DMS153 treated with DMSO at 0.1 percent for 48 hours (cell line): ENCODE results near the gene ST3GAL3.

Experiments used
- DNase-seq: peaks from one replicate; lab custom pipeline; 2025; ENCODE audit not compliant: unreplicated experiment; lab: John Stamatoyannopoulos, UW

The ST3GAL3 gene

DNA sequence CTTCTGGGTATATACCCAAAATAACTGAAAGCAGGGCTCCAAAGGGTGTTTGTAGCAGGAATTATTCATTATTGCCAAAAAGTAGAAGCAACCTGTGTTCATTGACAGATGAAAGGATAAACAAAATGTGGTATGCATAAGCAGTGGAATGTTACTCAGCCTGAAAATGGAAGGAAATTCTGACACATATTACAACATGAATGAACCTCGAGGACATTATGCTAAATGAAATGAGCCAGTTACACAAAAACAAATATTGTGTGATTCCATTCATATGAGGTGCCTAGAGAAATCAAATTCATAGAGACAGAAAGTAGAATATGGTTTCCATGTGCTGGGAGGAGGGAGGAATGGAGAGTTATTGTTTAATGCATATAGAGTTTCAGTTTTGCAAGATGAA lies 140.0 kb downstream of the ST3GAL3 start:
- no peak for DNase-seq

DNA sequence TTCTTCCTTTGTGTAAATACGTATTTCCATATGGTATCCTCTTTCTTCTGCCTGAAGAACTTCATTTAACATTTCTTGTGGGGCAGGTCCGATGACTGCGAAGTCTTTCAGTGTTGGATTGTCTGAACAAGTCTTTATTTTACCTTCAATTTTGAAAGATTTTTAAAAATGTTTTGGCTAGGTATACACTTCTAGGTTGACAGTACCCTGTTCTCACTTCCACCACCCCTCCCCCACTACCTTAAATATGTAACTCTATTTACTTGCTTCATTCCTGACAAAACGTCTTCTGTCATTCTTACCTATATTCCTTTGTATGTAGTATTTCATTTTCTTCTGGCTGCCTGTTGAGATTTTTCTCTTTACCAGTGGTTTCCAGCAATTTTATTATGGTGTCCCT lies 140.5 kb downstream of the ST3GAL3 start:
- DNase-seq, result no peak

- DNase-seq, result no peak
Observed at GRCh38 chr1:43849670-43850069, 142.3 kb downstream of the ST3GAL3 start.

DNA sequence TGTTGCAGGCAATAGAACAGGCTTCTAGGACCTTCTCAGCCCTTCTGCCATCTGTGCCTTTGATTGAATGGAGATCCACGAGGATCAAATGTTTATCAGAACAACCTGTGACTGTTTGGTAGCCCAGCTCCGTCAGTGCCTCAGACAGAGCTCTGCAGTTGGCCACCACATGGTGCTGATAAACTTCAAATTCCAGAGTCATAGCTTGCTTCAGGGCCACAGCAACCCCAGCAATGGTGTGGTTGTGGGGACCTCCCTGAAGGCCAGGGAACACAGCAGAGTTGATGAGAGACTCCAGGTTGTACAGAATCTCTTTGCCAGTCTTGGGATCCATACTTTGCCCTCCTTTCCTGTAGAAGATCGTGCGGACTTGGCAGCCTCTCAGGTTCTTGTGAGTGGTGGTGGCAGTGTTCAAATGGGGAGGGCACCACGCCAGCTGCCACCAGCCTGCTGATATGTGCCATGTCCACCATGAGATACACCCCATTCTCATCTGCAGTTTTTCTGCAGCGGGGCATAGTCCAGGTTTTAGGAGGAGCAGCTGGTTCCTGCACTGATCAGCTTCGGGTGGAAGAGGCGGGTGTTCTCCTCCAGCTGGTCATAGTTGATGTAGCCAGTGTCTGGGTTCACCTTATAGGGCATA lies 143.4 kb downstream of the ST3GAL3 start:
- no peak for DNase-seq

DNA sequence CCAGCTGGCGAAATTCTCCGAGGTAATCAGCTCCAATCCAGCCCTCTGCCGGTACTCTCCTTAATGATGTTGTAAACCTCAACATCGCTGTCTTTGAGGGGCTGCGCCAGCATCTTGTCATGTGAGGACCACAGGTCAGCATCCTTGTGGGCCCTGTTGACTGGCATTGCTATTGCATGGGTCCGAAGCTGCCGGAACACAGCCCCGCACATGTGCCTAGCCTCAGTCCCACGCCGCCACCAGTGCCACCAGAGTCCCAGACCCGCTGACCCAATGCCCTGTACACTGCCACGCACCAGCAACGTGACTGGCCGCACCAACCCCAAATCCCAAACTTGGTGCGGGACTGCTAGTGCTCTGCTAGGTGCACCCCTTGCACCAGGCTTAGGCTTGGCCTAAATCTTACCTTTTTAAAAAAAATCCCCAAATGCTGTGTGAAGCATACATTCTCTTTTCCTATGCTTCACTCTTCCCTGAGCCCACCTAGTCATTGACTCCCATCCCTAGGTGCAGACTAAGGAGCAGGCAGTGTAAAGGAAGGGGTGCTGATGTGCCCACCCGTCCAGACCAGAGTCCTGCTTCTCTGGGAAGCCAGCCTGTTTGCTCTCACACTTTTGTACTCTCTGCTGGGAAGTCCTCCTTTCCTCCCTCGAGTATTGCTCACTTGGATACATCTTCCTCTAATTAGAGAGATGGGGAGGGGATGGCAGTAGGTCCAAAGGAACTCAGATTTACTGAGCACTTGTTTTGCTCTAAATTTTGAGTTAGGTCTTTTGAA lies 144.4 kb downstream of the ST3GAL3 start:
- no peak for DNase-seq

GRCh38 chr1:43853161-43853921 lies 146.0 kb downstream of the ST3GAL3 start:
- peak; percentile 91 for DNase-seq

- DNase-seq, result no peak
Observed at GRCh38 chr1:43854473-43854872, 147.1 kb downstream of the ST3GAL3 start.

DNA sequence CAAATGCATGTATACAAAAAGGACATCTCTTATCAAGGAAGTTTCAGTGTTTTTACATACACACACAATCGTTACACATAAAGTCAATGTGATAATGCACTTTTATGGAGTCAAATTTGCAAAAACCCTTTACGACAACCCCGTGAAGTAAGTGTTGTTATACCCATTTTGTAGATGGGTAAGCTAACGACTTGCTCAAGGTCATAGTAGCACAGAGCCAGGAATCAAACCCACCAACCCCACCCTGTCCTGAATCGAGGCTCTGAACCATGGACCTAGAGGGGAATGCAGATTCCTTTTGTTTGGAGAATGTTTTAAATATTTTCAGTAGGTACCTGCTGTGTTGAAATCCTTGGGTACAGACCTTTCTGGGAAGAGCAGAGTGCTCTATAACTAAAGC lies 148.9 kb downstream of the ST3GAL3 start:
- DNase-seq, result no peak

DNA sequence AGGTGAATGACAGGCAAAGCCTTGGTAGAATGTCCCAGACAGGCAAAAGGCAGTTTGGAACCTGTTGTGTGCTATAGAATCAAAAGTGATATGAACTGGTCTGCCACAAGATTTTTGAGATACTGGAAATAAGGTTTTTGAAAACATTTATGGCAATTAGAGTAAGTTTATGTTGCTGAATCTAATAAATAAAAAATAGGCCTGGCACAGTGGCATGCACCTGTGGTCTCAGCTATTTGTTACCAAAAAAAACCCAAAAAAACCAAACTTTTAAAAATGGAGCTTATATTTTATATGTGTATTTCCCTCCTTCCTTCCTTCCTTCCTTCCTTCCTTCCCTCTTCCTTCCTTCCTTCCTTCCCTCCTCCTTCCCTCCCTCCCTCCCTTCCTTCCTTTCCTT lies 149.8 kb downstream of the ST3GAL3 start:
- no peak for DNase-seq

- DNase-seq, result no peak
Observed at GRCh38 chr1:43858324-43858723, 151.0 kb downstream of the ST3GAL3 start.

DNA sequence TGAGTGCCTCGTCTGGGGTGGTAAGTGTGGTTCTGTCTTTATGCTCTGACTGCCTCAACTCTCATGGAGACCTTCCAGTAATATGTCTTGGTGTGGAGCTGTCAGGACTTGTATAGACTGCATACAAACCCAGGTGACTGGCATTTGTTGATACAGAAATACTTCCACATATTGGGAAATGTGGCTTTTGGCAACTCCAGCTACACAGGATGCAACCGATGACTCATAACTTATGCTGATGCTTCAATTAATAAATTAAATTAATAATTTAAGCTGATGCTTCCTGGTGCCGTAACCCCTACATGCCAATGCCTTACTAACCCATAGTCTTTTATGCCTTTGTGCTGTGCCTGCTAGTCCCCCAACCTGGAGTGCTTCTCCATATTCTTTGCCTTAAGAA lies 154.0 kb downstream of the ST3GAL3 start:
- no peak for DNase-seq

DNA sequence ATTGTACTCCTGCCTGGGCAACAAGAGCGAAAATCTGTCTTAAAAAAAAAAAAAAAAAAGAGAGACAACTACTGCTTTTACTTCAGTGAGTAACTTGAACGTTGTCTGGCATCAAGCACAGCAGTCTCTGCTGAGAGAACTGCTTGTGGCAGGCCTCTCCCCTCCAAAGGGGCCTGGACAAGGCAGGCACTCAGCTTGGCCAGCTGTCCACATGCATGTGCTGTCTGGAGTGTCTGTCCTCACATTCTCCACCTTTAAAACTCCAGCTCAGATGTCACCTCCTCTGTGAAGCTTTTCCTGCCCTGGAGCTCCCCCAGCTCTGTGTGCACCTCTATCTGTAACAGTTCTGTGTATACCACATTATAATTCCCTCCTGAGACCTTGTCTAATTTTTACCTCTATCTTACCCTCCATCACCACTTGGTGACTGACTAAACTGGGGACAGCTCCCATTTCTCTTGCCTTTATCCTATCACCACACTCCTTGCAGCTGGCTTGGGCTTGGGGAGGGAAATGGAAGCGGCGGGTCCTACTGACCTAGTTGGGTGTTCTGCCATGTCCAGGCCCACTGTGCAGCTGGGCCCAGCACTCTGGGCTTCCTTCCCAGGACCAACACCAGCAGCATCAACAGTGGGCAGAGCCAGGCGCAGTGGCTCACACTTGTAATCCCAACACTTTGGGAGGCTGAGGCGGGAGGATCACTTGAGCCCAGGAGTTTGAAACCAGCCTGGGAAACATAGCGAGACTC lies 154.8 kb downstream of the ST3GAL3 start:
- no peak for DNase-seq

- DNase-seq, result no peak
Observed at GRCh38 chr1:43864111-43865045, 157.0 kb downstream of the ST3GAL3 start.

DNA sequence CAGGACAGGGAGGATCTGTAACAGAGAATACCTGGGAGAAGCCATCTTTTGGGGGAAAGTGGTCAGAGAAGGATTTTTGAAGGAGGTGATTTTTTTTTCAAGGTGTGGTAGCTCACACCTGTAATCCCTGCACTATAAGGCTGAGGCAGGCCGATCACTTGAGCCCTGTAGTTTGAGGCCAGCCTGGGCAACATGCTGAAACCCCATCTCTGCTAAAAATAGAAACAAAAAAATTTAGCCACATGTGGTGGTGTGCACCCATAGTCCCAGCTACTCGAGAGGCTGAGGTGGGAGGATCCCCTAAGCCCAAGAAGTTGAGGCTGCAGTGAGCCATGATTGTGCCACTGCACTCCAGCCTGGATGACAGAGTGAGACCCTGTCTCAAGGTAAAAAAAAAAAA lies 158.9 kb downstream of the ST3GAL3 start:
- DNase-seq, result no peak

DNA sequence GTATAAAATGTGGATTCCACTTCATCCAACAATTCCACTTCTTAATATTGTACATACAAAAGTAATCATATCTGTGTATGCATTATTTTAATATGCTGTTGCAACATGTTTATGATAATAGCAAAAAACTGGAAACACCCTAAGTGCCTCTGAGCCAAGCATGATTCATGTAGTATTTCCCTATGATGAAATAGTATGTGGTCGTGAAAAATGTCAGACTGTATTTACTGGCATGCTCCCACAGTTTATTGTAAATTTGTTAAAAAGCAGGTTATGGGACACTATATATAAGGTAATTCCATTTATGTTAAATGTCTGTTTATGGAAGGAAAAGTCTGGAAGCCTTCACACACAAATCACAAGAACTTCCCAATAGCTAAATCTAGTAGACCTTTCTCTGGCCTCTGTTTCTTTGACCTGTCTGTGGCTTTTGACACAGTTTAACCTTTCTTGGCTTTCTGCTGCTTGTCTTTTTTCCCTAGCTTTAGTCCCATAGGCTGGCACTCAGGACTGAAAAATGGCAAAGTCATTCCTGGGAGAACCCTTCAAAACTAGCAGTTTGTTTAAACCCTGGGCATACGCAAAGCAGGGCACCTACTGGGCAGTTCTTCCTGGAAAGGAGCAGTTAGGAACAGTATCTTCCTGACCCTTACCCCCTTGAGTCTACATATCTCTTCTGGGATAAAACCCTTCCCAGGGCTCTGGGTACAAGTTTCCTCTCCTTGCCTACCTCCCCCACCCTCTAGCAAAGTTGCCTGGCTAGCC lies 160.8 kb downstream of the ST3GAL3 start:
- no peak for DNase-seq

DNA sequence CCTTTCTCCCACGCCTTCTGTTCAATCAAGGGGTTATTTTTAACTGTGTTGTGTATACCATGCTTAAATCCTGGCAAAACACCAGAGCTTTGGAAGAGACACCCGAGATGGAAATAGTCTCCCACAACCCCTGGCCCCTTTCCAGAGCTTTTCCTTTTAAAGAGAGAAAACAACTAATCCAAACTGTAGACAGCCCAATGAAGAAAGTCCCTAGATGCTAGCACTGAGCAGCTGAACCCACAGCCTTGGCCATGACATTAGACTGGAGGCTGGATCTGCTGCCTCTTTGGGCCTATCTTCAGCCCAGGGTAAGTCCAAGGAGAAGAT lies 161.4 kb downstream of the ST3GAL3 start:
- no peak for DNase-seq

- DNase-seq, result no peak
Observed at GRCh38 chr1:43870306-43870705, 163.0 kb downstream of the ST3GAL3 start.

DNA sequence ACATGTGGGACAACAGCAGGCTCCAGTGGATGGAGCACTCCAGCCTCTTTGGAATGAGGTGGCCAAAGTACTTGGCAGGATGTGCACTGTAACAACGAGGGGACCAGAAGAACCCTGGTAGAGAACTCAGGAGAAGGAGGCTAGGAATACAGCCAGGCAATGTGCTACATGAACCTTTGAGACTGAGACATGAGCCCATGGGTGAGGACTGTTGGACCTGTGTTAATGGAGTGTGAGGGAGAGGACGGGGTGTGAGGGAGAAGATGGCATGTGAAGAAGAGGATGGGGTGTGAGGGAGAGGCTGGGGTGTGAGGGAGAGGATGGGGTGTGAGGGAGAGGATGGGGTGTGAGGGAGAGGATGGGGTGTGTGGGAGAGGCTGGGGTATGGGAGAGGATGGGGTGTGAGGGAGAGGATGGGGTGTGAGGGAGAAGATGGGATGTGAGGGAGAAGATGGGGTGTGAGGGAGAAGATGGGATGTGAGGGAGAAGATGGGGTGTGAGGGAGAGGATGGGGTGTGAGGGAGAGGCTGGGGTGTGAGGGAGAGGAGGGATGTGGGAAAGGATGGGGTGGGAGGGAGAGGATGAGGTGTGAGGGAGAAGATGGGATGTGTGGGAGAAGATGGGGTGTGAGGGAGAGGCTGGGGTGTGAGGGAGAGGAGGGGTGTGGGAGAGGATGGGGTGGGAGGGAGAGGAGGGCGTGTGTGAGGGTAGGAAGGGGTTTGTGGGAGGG lies 164.0 kb downstream of the ST3GAL3 start:
- DNase-seq, result no peak

DNA sequence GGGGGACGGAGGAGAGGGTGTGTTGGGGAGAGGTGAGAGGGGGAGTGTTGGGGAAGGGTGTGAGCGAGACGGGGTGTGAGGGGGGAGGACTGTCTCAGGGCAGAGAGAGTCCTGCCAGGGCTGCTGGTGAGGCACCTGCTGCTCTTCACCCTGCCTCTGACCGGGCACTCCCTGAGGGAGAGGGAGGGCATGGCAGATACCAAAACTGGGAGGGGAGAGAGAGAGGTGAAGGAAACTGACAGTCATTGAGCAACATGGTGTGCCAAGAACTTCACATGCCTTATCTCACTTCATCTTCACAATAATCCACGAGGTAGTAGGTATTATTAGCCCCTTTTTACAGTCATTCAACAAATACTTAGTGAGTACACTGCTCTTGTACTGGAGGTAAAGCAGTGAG lies 164.9 kb downstream of the ST3GAL3 start:
- no peak for DNase-seq
